IMR-90 (cell line): Measurements from ENCODE around the gene MFSD12. TPM values are rescaled to one million over a fixed set of nuclear protein-coding genes. Genes with fewer than 3 reads are reported as not detected.
A peak's percentile ranks its signal among the peaks of the same experiment; 100 is the strongest.

Experiments
- ATAC-seq: fragments of 200-7000 bp; cut with Tn5 transposase; 2 replicates; pipeline ENCODE4 v1.9.1; 2020; ENCODE audit warnings: low read depth, mild to moderate bottlenecking, moderate library complexity
- BruUV-seq: library from RNA; stranded (reverse); fragments of 400-500 nt; replicated peaks from 2 replicates; lab custom pipeline; 2021; lab: Mats Ljungman, UMichigan
- CTCF ChIA-PET: fragments of 300-600 bp; formaldehyde crosslinking; extraction: SDS; loops from one replicate; lab custom pipeline; 2021; ENCODE audit warnings: antibody characterized with exemption; lab: Yijun Ruan, JAX
- POLR2A ChIA-PET: fragments of 300-600 bp; sonication (Branson Sonifier 250); formaldehyde crosslinking; loops from one replicate; lab custom pipeline; 2022; ENCODE audit warnings: antibody characterized with exemption; ENCODE audit not compliant: unreplicated experiment; lab: Charles Lee
- DNase-seq: peaks from one replicate; pipeline ENCODE4 v3.0.0; 2013
- H2AFZ ChIP-seq: replicated peaks from 2 replicates; pipeline ENCODE3; 2013; ENCODE audit warnings: low read length, mild to moderate bottlenecking; ENCODE audit not compliant: poor library complexity
- H2AK5ac ChIP-seq: 2 replicates; pipeline ENCODE4 v1.6.1; 2013; ENCODE audit warnings: low read depth, low read length, inconsistent platforms
- H2AK9ac ChIP-seq: replicated peaks from 2 replicates; pipeline ENCODE3; 2013; ENCODE audit warnings: mild to moderate bottlenecking, low read depth, low read length, moderate library complexity; ENCODE audit not compliant: poor library complexity
- H2BK120ac ChIP-seq: 2 replicates; pipeline ENCODE4 v1.6.1; 2013; ENCODE audit warnings: low read depth, low read length, inconsistent platforms
- H2BK15ac ChIP-seq: 3 replicates; pipeline ENCODE4 v1.6.1; 2013; ENCODE audit warnings: low read depth, low read length, inconsistent platforms
- H2BK20ac ChIP-seq: 2 replicates; pipeline ENCODE4 v1.6.1; 2013; ENCODE audit warnings: low read depth, mild to moderate bottlenecking, inconsistent platforms, low read length, moderate library complexity
- H2BK5ac ChIP-seq: 2 replicates; pipeline ENCODE4 v1.6.1; 2013; ENCODE audit warnings: mild to moderate bottlenecking, low read depth, low read length, inconsistent platforms; ENCODE audit not compliant: poor library complexity, severe bottlenecking
- H3K14ac ChIP-seq: replicated peaks from 2 replicates; pipeline ENCODE4 v1.6.1; 2013; ENCODE audit warnings: low read depth, low read length, inconsistent platforms
- H3K18ac ChIP-seq: 2 replicates; pipeline ENCODE4 v1.6.1; 2013; ENCODE audit warnings: low read depth, low read length, control low read depth
- H3K23ac ChIP-seq: 2 replicates; pipeline ENCODE4 v1.6.1; 2013; ENCODE audit warnings: low read depth, low read length, inconsistent platforms
- H3K27ac ChIP-seq: 2 replicates; pipeline ENCODE4 v1.5.1; 2013; ENCODE audit warnings: mild to moderate bottlenecking, control low read depth, low read length; ENCODE audit not compliant: insufficient read depth
- H3K27me3 ChIP-seq: 2 replicates; pipeline ENCODE4 v1.6.1; 2013; ENCODE audit warnings: low read length; ENCODE audit not compliant: control insufficient read depth, insufficient read depth
- H3K36me3 ChIP-seq: 2 replicates; pipeline ENCODE4 v1.6.1; 2013; ENCODE audit warnings: low read length, mixed read lengths; ENCODE audit not compliant: control insufficient read depth, insufficient read depth
- H3K4ac ChIP-seq: 2 replicates; pipeline ENCODE4 v1.6.1; 2013; ENCODE audit warnings: low read depth, low read length, inconsistent platforms
- H3K4me1 ChIP-seq: 2 replicates; pipeline ENCODE4 v1.6.1; 2013; ENCODE audit warnings: low read length, mixed read lengths; ENCODE audit not compliant: control insufficient read depth, insufficient read depth
- H3K4me2 ChIP-seq: 2 replicates; pipeline ENCODE4 v1.6.1; 2013; ENCODE audit warnings: low read depth, mild to moderate bottlenecking, control low read depth, low read length, moderate library complexity
- H3K4me3 ChIP-seq: 2 replicates; pipeline ENCODE4 v1.5.1; 2013; ENCODE audit warnings: low read depth, mild to moderate bottlenecking, control low read depth, low read length, moderate library complexity; ENCODE audit not compliant: insufficient read depth
- H3K56ac ChIP-seq: 2 replicates; pipeline ENCODE4 v1.6.1; 2013; ENCODE audit warnings: low read length, inconsistent platforms; ENCODE audit not compliant: insufficient read depth; ENCODE audit errors: extremely low read depth
- H3K79me1 ChIP-seq, 2 experiments: 2 replicates each; pipeline ENCODE4 v1.6.1; 2013; ENCODE audit warnings: low read length in 2 of 2, inconsistent platforms in 1 of 2, low read depth in 1 of 2
- H3K9ac ChIP-seq: 2 replicates; pipeline ENCODE4 v1.6.1; 2013; ENCODE audit warnings: low read depth, low read length, control low read depth
- H3K9me1 ChIP-seq: 2 replicates; pipeline ENCODE4 v1.6.1; 2013; ENCODE audit warnings: low read length, inconsistent platforms; ENCODE audit not compliant: insufficient read depth
- H3K9me3 ChIP-seq: 2 replicates; pipeline ENCODE4 v1.6.1; 2013; ENCODE audit warnings: low read length; ENCODE audit not compliant: control insufficient read depth, insufficient read depth
- H4K20me1 ChIP-seq: 2 replicates; pipeline ENCODE4 v1.6.1; 2013; ENCODE audit warnings: low read length, inconsistent platforms; ENCODE audit not compliant: insufficient read depth
- H4K5ac ChIP-seq: 2 replicates; pipeline ENCODE4 v1.6.1; 2013; ENCODE audit warnings: mild to moderate bottlenecking, low read depth, low read length, control low read depth
- H4K8ac ChIP-seq, 2 experiments: 2 replicates each; pipeline ENCODE4 v1.6.1; 2013; ENCODE audit warnings: low read depth in 2 of 2, low read length in 2 of 2, control low read depth in 1 of 2, inconsistent platforms in 1 of 2
- H4K91ac ChIP-seq: 2 replicates; pipeline ENCODE4 v1.6.1; 2013; ENCODE audit warnings: low read depth, low read length, inconsistent platforms; ENCODE audit not compliant: insufficient read depth
- POLR2A ChIP-seq: IDR thresholded peaks from 2 replicates; pipeline ENCODE4 v1.6.1; 2012; ENCODE audit warnings: mild to moderate bottlenecking, low read depth, low read length
- WGBS, 2 experiments: methylation state at CpG; one replicate each; pipeline versions ENCODE4 v1.1.5 to v1.1.7; 2013; ENCODE audit warnings: missing lambda C conversion rate in 2 of 2; ENCODE audit not compliant: insufficient read length in 1 of 2; ENCODE audit errors: extremely low coverage in 2 of 2; 5-methylcytosine and 5-hydroxymethylcytosine counted together
- dilution Hi-C: fragments of 300-500 bp; cut with HindIII; formaldehyde crosslinking; loops from one replicate; pipeline ENCODE4 v1.14.3; 2018; ENCODE audit warnings: low sequenced_read_pairs; ENCODE audit not compliant: unreplicated experiment
- in situ Hi-C: fragments of 300-500 bp; cut with MboI; formaldehyde crosslinking; loops from 3 replicates; pipeline ENCODE4 v1.14.3; 2019; ENCODE audit warnings: low sequenced_read_pairs, inconsistent platforms, mixed read lengths
- intact Hi-C: fragments of 100-400 bp; cut with micrococcal nuclease; formaldehyde crosslinking; loops from 2 replicates; pipeline ENCODE4 v1.10.0; 2022
- polyA plus RNA-seq, 3 experiments: library from polyadenylated mRNA; depleted of rRNA; stranded (reverse); fragments of >200 nt; gene quantifications; 2 replicates each; pipeline ENCODE4 v1.2.3, GENCODE V29; 2012; ENCODE audit warnings: low replicate concordance in 1 of 3
- total RNA-seq: library from RNA; depleted of rRNA; stranded (reverse); fragments of >200 nt; gene quantifications from 2 replicates; pipeline ENCODE4 v1.2.3, GENCODE V29; 2012
- TF ChIP-seq, protein P1 (sequence below): conservative IDR thresholded peaks from 2 replicates; pipeline ENCODE4 v1.5.1; 2012; ENCODE audit warnings: mild to moderate bottlenecking, low read depth, low read length, improper control_type of control experiment

Gene MFSD12
- total and polyA plus RNA-seq, 2 of the 4 experiments (the other 2 are of a cell fraction), result 20.4 to 77.2 TPM

DNA sequence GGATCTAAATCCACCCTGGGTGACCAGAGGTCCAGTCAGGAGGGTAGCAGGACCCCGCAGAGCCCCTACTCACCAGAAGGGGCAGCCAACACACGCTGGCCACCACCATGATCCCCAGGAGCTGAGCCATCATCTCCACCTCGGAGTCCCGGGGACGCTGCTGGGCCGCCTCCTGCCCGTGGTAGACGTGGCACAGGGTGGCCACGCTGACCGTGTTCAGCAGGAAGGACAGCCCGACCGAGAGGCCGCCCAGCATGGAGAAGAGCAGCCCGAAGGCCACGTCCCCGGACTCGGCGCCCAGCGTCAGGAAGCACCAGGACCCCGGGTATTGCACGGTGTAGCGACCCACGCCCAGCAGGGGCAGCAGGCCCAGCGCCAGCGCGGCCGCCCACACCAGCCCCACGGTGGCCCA lies 42.4 kb upstream of the MFSD12 start:
- H3K79me1 ChIP-seq, result no peaks in the 10 kb centered on the region
- BruUV-seq, result no TSS peak
- no peak overlapping the region for H3K56ac ChIP-seq
- WGBS, 2 experiments, result 92% methylated on average over 21 of the region's 28 CpGs; no CpG with 5 or more reads in 1 of the 2 experiments
- H3K27me3 ChIP-seq, result no peaks in the 10 kb centered on the region
- H3K9me3 ChIP-seq, result no peaks in the 10 kb centered on the region
- H3K27ac ChIP-seq, result no peak overlapping the region
- no peak overlapping the region for H2AFZ ChIP-seq
- H3K14ac ChIP-seq, result no peak overlapping the region
- H3K4ac ChIP-seq, result no peak overlapping the region
- no peak for TF ChIP-seq POLR2A
- TF ChIP-seq, protein P1, sequence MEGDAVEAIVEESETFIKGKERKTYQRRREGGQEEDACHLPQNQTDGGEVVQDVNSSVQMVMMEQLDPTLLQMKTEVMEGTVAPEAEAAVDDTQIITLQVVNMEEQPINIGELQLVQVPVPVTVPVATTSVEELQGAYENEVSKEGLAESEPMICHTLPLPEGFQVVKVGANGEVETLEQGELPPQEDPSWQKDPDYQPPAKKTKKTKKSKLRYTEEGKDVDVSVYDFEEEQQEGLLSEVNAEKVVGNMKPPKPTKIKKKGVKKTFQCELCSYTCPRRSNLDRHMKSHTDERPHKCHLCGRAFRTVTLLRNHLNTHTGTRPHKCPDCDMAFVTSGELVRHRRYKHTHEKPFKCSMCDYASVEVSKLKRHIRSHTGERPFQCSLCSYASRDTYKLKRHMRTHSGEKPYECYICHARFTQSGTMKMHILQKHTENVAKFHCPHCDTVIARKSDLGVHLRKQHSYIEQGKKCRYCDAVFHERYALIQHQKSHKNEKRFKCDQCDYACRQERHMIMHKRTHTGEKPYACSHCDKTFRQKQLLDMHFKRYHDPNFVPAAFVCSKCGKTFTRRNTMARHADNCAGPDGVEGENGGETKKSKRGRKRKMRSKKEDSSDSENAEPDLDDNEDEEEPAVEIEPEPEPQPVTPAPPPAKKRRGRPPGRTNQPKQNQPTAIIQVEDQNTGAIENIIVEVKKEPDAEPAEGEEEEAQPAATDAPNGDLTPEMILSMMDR, result 0 out of 2 replicates have a peak, but pooled peaks have one; percentile 10
- H2AK9ac ChIP-seq, result no peak overlapping the region
- ChIA-PET CTCF (no interaction called here), POLR2A (no interaction called here)
- H3K18ac ChIP-seq, result no peak overlapping the region
- no peak overlapping the region for H4K5ac ChIP-seq
- H2AK5ac ChIP-seq, result no peak overlapping the region
- H3K4me1 ChIP-seq, result no peaks in the 10 kb centered on the region
- no peak overlapping the region for H2BK20ac ChIP-seq
- H2BK5ac ChIP-seq, result no peak overlapping the region
- no peak overlapping the region for H3K23ac ChIP-seq
- H3K4me2 ChIP-seq, result no peak overlapping the region
- H2BK120ac ChIP-seq, result no peak overlapping the region
- H4K91ac ChIP-seq, result no peak overlapping the region
- no peak overlapping the region for H4K8ac ChIP-seq
- in situ Hi-C loops (loop anchor here (25.0 kb wide), 1 partner anchor 287 kb away; no protein-coding TSS in a partner anchor), intact Hi-C loops (no loop called here), dilution Hi-C loops (no loop called here)
- H3K36me3 ChIP-seq, result peaks cover 2% of the 10 kb centered on the region; the same call in 1 of the 2 replicates
- DNase-seq, result no peak
- no peak overlapping the region for H3K4me3 ChIP-seq
- H2BK15ac ChIP-seq, result no peak overlapping the region
- H4K20me1 ChIP-seq, result no peaks in the 10 kb centered on the region
- H3K9ac ChIP-seq, result no peak overlapping the region
- no peak for ATAC-seq
- H3K9me1 ChIP-seq, result no peaks in the 10 kb centered on the region
